ENCODE data around the gene MDFIC.

- no peak for TF ChIP-seq CTCF (IDR thresholded peaks at IDR 0.05)
- TF ChIP-seq POLR2A (IDR thresholded peaks at IDR 0.05): no peak
Measured at GRCh38 chr7:114944745-114945625, 23.1 kb downstream of the MDFIC start.

All from thyroid gland (tissue), 4 donors.